Dedifferentiated amniotic fluid mesenchymal stem cell (primary cell): ENCODE results near the gene MPZL2.

ENCODE experiments used
- DNase-seq: peaks from one replicate; pipeline ENCODE4 v3.0.0-alpha.2; 2016; ENCODE audit errors: extremely low spot score

MPZL2 gene

DNA sequence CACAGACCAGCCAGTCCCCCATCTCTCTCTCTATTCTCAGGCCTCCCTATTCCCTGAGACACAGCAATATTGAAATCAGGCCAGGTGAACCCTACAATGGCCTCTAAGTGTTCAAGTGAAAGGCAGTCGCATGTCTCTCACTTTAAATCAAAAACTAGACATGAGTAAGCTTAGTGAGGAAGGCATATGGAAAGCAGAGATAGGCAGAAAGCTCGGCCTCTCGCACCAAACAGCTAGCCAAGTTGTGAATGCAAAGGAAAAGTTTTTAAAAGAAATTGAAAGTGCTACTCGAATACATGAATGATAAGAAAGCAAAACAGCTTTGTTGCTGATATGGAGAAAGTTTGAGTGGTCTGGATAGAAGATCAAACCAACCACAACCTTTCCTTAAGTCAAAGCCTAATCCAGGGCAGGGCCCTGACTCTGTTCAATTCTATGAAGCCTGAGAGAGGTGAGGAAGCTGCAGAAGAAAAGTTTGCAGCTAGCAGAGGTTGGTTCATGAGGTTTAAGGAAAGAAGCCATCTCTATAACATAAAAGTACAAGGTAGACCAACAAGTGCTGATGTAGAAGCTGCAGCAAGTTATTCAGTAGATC lies 19.8 kb upstream of the MPZL2 start:
- DNase-seq = no peak

DNA sequence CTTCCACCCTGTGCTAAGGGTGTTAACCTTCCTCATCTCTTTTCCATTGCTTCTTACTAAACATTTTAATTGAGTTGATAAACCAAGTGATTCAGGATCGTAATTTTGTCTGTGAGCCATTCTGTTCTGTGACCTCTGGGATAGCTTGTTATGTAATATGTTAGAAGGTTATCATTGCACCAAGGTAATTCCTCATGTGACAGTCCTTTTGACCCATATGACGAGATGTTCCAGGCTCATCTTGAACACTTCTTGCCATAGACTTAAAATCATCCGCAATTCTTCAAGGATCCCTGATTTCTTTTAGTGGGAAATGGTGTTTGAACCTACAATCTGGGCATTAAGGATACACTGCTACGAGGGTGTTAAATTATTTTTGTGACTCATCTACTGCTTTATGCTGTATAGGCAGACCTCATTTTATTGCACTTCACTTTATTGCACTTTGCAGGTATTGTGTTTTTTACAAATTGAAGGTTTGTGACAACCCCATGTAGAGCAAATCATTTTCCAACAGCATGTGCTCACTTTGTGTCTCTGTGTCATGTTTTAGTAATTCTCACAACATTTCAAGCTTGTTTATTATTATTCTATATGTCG lies 19.0 kb upstream of the MPZL2 start:
- DNase-seq = no peak

DNA sequence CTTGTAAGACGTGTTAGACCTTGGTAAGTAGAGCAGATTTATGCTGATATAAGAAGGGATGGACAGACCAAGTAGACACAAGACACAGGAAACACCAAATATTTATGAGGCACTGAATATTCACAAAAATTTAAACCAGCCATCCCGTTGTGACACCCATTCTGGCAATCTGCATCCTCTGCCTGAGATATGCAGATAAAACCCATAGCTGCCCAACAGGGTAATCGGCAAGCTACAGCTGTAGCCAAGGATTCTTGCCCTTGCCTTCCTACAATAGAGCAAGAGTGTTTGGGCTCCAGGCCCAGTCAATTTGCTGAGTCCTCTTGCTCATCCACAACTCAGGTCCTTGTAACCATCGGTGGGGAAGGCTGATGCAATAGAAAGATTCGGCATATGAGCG lies 18.5 kb upstream of the MPZL2 start:
- DNase-seq = no peak

DNA sequence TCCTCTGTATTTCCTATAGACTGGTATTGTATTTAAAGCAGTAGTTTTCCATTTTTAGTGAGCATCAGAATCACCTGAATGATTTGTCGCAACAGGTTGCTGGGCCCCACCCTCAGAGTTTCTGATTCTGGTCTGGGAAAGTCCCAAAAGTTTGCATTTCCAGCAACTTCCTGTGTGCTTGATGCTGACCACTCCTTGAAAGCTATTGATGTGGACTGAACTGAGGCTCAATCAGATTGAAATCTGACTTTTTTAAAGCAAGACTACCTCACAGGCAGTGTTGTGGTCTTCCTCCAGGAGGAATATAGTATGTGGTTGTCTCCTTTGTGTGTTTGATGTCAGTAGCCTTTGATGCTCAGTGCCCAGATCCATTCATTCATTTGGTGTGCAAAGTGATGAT lies 17.2 kb upstream of the MPZL2 start:
- DNase-seq = no peak

DNA sequence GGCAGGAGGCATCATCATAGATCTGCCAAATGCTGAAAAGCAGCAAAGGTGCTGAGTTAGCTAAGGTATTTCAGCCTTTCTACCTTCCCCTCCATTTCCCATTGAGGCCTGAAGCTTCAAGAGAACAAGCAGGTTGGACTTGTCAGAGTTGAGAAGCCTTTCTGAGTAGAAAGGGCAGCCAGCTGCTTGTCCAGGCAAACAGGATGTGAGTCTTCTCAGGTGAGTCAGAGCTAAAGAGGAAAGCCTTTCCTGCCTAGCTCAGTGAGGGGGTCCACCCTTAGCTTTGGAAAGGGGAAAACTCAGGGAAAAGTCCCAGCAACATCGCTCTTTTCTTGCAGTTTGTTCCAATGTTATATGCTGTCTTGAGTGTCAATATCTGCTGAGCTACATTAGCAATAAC lies 13.2 kb upstream of the MPZL2 start:
- no peak for DNase-seq

DNA sequence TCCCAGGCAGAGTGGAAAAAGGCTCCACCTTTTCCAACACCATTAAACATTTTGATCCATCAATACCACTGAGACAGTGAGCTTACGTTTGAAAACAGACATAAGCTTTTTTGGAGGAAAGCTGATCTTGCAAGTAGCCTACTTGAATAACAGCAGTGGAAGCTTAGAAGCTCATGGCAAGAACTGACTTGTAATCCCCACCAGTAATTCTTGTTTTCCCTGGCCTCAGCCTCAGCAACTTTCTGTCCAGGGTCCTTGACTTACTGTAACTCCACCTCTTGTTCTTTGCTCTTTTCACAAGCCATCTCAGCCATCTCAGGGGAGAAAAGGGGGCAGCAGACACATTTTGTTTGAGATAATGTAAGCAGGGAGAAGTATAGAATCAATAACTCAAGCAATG lies 12.3 kb upstream of the MPZL2 start:
- DNase-seq = no peak

DNA sequence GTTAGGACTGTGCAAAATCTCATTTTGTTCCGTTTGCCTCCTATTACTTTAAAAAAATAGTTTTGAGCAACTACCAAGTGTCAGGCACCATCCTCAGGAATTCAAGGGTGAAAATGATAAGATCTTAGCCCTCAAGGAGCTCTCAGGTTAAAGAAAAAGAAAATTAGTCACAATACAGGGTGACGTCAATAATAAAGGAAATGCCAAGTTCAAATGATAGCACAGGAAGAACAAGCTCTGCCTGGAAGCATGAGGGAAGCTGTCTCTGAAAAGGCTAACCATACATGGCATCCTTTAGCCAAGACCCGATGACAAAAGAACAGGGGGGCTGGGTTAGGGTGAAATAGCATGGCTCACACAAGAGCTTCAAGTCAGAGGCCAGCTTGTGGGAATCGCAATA lies 11.1 kb upstream of the MPZL2 start:
- no peak for DNase-seq

DNA sequence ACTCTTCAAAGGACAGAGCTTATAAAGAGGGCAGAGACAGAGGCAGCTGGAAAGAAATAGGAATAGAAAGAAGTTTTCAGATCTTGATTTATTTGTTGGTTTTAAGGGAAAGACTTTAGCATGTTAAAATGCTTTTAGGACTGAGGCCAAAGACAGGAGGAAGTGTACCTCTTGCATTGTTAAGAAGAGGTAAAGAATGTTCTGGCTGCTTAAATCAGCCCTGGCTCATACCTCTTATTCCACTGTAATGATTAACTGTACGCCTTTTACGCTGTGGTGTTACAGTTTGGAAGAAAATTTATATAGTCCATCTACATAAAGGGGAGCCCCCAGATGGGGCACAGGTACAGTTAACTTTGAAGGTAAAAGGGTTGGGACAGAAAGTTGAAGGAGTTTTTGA lies 10.1 kb upstream of the MPZL2 start:
- no peak for DNase-seq

DNA sequence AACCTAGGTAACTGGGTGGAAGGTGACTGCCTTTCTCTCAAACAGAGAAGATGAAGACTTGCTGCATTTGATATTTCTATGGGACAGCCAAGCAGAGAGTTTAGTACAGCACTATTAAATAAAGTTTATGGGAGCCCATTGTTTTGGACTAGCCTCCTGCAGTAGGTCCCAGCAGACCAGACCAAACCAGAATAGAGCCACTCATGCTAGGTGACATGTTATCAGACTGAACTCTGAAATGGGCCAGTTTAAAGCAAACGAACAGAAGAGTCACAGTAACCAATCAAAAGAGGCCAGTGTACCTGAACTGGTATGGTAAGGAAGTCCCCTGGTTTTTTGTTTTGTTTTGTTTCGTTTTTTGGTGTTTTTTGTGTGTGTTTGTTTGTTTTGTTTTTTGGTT lies 7.9 kb upstream of the MPZL2 start:
- no peak for DNase-seq

DNA sequence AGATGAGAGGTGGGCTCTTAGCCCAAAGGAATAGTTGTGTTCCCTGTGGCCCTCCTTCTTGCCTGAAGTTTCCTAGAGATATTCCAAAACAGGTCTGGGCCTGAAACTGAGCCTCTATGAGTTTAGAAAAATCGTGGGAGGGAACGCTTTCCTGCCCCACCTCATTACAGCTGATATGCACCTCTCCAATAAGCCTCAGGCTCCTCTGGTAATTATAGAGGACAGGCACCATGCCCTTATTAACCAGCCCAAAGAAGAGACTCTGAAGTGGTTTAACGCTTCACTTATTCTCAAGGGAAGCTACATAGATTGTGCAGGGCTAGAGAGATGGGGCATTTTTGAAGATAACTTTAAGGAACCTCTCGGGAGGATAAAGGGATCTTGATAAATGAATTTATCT lies 3.4 kb upstream of the MPZL2 start:
- no peak for DNase-seq

DNA sequence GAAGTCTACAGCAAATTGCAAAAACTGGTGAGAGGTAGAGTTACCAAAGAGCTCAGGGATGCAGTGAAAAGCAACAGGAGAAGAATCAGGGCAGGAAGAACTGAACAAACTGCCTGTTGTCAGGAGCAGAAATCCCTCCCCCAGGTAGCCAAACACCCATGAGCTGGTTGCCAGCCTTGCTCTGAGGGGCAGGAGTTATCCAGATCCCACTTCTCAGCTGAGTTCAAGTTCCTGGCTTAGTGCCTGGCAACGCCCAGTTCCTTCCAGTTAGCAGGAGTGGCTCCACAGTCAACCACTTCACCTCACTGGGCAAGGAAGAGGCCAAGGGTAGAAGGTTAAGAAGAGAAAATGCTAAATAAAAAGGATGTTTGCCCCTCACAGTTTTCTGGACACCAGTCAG lies 1.9 kb upstream of the MPZL2 start:
- no peak for DNase-seq

DNA sequence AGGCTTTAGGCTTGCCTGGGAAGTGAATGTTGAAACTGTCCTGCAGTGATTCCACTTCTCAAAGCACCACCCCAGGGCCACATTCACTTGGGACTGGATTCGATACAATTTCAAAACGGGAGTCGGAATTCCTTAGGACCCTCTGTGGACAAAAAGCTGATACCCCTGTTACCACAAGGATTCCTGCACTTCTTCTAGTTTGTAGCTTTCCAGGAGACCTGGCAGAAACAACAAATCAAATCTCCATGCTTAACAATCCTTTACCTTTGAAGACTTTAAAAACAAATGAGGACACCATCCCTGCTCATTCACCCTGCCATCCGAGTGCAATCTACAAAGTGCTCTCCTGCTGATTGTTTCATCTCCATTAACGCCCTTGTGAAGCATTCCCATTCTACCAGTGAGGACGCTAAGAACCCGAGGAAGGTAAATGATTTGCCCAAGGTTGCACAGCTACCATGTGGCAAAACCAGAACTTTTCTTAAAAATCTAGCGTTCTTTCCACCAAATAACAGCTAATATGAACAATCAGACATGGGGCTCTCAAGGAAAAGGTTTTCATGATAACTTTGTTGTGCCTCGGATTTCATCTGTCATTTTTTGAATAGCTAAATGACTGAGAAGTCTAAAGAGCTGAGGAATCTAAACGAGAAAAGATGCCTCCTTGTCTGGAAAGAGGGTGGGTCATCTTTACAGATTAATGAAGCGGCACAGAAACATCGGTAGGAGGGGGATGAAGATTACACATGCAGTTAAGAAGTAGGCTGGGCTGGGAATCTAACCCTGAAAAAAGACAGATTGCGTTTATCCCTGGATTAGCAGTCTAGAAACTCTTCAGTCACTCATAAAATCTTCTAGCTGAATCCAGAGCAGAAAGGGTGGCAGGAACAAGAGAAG lies 720 bp upstream of the MPZL2 start:
- no peak for DNase-seq

DNA sequence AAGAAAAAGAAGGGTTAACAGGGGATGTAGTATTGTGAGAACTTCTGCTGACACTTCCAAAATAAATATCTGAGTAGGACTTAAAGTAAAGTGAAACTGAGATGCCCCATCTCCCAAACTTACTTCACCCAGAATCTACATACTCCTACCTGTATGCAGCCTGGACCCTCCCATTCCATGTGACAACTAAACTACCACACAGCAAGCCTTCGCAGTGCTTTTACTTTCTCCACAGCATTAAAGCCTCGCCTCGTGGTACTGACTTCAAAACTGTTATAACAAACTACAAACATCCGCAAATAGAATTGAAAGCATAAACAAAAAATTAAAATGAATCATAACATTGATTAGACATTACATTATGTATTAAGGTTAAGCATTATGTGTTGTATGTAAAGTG lies 985 bp downstream of the MPZL2 start:
- DNase-seq = no peak

DNA sequence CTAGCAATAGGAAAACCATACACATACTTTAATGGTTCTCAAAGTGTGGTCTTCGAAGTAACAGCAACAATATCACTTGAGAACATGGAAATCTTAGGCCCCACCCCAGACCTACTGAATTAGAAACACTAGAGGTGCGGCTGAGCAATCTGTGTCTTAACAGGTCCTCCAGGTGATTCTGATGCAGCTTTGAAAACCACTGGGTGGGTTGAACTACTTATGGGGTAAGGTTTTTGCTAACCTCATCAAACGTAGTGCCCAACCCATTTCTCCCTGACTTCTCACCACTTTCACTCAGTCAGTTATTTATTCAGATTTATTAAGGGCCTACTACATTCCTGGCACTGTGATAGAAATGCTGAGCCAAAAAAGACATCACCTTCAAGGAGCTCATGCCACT lies 3.7 kb downstream of the MPZL2 start:
- no peak for DNase-seq

DNA sequence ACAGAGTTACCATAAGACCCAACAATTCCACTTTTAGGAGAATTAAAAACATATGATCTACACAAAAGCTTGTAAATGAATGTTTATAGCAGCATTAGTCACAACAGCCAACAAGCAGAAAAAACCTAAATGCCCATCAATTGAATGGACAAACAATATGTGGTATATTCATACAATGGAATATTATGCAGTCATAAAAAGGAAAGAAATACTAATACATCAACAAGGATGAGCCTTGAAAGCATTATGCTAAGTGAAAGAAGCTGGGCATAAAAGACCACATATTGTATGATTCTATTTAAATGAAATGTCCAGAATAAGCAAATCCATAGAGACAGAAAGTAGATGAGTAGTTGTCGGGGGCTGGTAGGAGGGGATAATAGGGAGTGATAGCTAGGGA lies 5.0 kb downstream of the MPZL2 start:
- no peak for DNase-seq

DNA sequence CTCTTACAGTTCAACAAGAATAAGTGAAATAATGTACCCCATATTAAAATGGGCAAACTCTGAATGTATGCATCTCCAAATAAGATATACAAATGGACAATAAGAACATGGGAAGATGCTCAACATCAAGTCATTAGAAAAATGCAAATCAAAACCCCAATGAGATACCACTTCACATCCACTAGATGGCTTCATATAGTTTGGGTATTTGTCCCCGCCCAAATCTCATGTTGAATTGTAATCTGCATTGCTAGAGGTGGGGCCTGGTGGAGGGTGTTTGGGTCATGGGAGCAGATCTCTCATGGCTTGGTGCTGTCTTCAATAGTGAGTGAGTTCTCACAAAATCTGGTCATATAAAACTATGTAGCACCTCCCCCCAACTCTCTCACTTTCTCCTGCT lies 5.7 kb downstream of the MPZL2 start:
- no peak for DNase-seq

DNA sequence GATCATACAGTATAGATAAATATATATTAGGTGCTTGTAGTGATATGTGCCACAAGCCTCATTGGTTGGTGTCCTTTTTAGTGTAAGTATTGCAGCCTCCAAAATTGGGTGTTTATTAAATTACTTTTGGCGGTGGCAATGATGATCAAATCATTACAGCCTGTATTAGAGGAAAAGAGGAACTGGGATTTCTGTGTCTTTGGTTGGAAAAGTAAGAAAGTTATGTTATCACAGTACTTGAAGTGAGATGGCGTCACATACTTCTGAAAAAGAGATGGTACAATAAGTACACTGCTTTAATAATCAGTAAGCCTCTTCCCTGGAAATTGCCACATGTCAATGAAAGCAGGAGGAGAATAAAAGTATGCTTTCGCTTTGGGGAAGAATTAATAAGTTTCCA lies 11.4 kb downstream of the MPZL2 start:
- no peak for DNase-seq

DNA sequence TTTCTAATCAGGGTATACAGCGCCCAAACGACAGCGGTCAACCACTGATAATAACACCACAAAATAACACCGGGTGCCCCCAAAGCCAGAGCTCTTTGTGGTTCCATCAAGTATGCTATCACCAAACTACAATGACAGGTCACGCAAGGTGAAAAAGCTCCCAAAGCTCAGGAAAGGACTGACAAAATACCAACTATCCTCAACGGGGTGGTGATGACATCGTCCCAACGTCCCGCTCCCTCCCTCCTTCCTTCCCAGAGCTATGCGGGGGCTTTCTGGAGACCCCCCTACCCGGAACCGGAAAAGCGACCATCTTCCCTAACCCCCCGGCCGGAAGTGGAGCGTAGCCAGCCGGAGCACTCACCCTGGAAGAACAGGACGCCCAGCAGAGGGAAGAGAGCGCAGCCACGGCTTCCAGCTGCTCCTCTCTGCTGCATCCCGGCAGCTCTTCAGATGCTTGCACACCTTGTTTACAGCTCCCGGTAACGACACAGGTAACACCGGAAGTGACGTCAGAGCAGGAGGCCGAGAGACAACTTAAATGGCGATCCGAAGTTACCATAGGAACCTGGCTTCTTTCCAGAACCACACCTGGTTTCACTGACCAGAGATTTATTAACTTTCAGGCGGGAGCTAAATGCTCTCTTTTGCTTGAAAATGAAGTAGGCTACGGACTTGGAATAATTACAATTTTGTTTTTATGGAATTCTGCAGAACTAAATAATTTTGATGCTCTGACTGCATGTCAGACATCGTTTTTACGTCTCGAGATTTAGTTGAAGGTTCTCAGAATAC lies 12.0 kb downstream of the MPZL2 start, which contains the start of gene MPZL3:
TSS of gene MPZL3 (minus strand) at position 508 of the 795 bp plus-strand sequence. CDS start at position 437, 71 bp downstream.
- peak; percentile 28 for DNase-seq

DNA sequence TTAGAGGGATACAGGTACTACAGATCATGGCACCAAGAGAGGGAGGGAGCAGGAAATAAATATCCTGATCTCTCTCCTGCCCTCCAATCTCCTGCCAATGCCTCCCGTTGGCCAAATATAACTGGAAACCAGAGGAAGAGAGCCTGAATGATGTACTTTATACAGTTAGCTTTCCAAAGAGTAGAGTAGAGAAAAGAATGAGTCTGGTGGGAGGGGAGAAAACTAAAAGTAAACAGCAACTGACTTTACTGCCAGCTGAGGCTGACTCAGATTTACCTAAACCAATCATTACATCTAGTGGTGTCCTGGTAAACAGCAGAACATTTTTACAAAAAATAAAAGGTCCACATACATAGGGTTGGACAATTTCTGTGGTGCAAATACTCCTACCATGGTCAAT lies 17.1 kb downstream of the MPZL2 start:
- no peak for DNase-seq

DNA sequence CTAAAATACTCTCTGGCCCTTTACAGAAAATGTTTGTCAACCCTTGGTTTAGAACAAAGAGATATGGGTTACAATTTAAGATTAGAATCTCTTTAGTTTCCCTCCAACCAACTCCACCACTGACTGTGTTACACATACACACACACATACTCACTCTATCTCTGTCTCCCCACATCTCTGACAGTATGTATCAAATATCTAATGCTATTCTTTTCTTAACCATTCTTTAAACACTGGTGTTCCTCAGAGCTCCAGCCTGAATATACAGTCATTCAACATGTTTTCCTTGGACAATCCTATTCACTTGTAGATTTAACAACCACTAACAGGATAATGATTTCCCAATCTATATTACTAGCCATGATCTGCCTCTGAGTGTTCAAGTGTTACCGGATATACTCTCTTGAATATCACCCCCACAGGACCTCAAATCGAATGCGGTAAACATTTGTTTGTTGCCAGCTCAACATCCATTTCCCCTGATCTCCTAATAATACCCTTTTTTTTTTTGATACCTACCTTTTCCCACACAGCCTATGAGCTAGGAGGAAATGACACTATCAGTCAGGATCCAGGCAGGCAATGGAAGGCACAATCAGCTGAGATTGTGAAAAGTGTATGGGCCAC lies 18.0 kb downstream of the MPZL2 start:
- no peak for DNase-seq

DNA sequence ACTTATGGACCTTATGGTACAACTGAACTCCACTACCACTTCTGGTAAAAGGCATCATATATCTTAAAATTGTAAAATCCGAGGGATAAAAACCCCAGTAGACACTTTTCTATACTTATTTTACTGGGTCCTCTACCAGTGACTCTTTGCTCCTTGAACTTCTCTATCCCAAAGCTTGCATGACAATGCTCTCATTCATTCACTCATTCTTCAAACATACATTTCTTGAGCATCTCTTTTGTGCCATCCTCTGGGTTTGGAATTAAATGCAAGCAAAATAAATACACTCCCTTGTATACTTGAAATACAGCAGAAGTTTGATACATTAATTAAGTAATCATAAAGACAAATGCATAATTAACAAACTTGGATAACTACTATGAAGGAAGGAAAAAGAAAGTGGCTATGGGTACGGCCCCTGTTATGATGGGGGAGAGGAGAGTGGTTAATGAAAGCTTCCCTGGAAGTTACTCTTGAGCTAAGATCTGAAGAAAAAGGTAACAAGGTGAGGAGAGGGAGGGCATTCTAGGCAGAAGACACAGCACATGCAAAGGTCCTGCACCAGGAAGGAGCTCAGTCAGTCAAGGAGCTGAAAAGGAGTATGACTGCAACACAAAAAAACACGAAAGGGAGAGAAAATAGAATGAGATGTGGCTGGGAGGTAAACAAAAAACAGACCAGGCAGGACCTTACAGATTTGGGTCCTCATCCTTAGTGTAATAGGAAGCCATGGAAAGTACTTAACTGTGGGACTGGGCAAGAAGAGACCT lies 19.9 kb downstream of the MPZL2 start:
- DNase-seq = no peak
